22Rv1 (cell line): ENCODE data around the gene SLC2A5.
"Not testable (repeated sequence)": the region's sequence is repeated elsewhere in the genome, so short reads cannot be mapped to it uniquely, and the experiment has no call there.

Source experiments
- ZFX ChIP-seq: fragments of 450-650 bp; IDR thresholded peaks from 2 replicates; pipeline ENCODE4 v1.6.1; 2017; ENCODE audit warnings: antibody characterized with exemption, borderline replicate concordance
- TF ChIP-seq, protein P1 (sequence below): fragments of 450-650 bp; IDR thresholded peaks from 2 replicates; pipeline ENCODE4 v1.5.1; 2017; ENCODE audit warnings: mild to moderate bottlenecking

DNA sequence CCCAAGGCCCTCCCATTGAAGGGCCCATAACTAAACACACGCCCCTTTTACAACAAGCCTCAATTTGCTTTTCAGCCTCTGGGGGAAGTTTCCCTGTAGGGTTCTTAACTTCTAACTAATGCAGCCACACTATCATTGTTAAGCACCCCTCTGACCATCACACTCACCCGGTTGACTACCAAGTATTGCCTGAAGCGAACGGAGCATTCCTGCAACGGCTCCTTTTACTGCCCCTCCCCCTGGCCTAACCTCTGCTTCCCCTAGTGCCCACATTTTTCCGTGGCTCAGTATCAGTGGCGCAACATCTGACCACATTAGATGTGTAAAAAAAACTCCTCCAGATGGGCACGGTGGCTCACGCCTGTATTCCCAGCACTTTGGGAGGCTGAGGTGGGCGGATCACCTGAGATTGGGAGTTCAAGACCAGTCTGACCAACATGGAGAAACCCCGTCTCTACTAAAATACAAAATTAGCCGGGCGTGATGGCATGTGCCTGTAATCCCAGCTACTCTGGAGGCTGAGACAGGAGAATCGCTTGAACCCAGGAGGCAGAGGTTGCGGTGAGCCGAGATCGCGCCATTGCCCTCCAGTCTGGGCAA is 24.7 kb upstream of the SLC2A5 start:
- TF ChIP-seq, protein P1, sequence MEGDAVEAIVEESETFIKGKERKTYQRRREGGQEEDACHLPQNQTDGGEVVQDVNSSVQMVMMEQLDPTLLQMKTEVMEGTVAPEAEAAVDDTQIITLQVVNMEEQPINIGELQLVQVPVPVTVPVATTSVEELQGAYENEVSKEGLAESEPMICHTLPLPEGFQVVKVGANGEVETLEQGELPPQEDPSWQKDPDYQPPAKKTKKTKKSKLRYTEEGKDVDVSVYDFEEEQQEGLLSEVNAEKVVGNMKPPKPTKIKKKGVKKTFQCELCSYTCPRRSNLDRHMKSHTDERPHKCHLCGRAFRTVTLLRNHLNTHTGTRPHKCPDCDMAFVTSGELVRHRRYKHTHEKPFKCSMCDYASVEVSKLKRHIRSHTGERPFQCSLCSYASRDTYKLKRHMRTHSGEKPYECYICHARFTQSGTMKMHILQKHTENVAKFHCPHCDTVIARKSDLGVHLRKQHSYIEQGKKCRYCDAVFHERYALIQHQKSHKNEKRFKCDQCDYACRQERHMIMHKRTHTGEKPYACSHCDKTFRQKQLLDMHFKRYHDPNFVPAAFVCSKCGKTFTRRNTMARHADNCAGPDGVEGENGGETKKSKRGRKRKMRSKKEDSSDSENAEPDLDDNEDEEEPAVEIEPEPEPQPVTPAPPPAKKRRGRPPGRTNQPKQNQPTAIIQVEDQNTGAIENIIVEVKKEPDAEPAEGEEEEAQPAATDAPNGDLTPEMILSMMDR = not testable (repeated sequence)
- not testable (repeated sequence) for TF ChIP-seq ZFX
